AG10803 (cell line): Measurements from ENCODE around the gene LSM11.

Source experiments
- DNase-seq: peaks from one replicate; pipeline ENCODE4 v3.0.0; 2010; ENCODE audit warnings: low read depth
- H3K4me3 ChIP-seq: 2 replicates; pipeline ENCODE4 v1.5.1; 2011; ENCODE audit warnings: mild to moderate bottlenecking, low read length, control low read depth
- TF ChIP-seq, protein P1 (sequence below): conservative IDR thresholded peaks from 2 replicates; pipeline ENCODE4 v1.5.1; 2011; ENCODE audit warnings: mild to moderate bottlenecking, low read length, control low read depth, inconsistent platforms

LSM11 gene

DNA sequence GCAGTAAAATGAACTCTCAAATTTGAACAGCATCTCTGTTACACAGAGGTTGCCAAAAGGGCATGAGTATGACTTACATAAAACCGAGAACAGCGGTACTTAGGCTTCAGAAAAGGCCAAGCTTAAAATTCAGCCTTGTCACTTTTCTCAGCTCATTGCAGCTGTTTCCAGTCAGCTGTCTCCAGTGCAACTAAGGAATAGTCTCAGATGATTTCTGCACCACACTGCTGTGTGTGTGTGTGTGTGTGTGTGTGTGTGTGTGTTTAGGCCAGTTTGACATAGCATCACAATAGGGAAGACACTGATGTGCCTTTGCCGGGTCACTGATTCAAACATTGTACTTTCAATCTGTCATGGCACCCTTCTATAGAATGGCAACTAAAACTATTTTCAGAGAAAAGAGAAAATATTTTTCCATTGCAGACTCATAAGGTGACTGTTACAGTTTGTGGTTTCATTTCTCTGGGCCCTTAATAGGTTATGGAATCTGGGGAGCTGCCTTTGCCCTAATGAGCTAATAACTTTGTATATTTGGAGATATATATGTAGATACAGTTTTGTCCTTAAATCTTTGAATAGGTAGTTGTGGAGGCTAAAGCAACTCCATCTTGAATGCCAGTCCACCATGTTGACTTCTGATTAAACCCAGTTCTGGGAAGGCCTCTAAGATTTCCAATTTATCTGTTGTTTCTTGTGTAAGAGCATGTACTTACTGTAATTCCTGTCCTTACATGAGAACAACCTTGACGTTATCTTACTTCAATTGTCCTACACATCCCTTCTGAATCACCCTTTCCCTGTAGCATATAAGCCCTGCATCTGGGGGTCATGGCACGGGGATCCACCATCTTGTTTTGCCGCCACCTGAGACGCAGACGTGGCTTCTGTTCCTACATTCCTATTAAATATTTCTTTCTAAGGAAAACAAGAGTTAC, 4.5 kb downstream of the LSM11 start:
- TF ChIP-seq, protein P1, sequence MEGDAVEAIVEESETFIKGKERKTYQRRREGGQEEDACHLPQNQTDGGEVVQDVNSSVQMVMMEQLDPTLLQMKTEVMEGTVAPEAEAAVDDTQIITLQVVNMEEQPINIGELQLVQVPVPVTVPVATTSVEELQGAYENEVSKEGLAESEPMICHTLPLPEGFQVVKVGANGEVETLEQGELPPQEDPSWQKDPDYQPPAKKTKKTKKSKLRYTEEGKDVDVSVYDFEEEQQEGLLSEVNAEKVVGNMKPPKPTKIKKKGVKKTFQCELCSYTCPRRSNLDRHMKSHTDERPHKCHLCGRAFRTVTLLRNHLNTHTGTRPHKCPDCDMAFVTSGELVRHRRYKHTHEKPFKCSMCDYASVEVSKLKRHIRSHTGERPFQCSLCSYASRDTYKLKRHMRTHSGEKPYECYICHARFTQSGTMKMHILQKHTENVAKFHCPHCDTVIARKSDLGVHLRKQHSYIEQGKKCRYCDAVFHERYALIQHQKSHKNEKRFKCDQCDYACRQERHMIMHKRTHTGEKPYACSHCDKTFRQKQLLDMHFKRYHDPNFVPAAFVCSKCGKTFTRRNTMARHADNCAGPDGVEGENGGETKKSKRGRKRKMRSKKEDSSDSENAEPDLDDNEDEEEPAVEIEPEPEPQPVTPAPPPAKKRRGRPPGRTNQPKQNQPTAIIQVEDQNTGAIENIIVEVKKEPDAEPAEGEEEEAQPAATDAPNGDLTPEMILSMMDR, result no peak
- no peak for DNase-seq
- H3K4me3 ChIP-seq, result no peak overlapping the region

DNA sequence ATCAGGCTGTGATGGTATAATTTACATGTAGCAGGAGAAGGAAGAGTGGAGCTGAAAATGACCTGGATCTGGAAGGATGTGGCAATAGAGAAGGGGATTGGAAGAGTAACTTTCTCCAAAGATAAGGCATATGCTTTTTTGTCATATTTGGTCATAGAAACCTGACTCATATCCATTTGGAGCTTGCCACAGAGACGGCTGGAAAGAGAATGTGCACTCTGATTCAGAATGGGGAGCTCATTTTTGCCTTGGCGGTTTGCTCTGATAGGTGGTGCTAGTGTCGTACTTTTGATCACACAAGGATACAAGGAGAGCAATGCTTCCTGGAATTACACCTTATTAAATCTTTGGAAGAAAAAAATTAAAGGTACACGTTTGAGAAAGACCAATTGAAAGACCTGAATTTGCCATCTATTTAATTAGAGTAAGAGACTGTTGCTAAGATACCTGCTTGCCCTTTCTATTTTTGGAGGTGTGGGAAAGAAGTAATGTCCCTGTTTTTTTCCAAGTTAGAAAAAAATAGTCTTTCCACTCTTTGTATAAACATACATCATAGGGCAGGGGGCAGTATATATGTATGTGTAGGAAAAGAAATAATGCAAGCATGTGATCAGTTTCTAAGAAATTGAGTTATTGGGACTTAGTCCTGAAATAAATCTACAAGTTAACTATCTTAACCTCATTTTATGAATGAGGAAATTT, 5.4 kb downstream of the LSM11 start:
- DNase-seq, result peak; percentile 64
- TF ChIP-seq, protein P1, result peak; percentile 14
- H3K4me3 ChIP-seq, result no peak overlapping the region

DNA sequence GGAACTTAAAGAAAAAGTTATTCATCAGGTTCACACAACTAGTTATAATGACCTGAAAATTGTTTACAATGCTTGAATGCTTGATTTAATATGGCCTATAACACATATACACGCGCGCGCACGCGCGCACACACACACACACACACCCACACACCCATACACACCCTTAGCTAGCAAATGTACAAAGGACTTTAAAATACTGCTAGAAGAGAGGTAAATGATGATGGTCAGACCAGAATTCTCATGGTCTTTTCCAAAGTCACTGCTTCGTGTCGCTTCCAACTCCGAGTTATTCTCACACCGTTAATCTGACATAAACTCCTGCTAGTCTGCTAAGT, 5.9 kb downstream of the LSM11 start:
- no peak for DNase-seq
- TF ChIP-seq, protein P1, result no peak

DNA sequence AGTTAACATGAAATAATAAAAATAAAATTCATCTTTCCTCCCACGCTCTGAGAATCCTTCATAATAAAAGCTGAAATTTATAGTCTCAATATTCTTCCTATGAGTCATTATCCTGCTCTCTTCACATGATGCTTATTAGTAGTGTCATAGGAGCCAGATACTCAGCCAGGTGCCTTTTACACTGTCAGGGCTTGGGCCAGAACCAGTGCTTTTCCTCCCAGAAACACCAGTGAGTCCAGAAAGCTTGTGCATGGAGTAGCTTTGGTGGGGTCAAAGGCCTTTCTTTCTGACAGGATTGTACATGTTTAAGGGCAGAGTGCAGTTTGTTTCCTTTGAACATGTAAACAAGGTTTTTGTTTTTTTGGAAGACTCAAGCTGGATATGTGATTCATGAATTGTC, 6.8 kb downstream of the LSM11 start:
- TF ChIP-seq, protein P1, result no peak
- H3K4me3 ChIP-seq, result no peak overlapping the region
- peak; percentile 31 for DNase-seq

More for the DNA sequence above, 5.9 kb downstream of the LSM11 start:
- H3K4me3 ChIP-seq, result no peak overlapping the region

DNA sequence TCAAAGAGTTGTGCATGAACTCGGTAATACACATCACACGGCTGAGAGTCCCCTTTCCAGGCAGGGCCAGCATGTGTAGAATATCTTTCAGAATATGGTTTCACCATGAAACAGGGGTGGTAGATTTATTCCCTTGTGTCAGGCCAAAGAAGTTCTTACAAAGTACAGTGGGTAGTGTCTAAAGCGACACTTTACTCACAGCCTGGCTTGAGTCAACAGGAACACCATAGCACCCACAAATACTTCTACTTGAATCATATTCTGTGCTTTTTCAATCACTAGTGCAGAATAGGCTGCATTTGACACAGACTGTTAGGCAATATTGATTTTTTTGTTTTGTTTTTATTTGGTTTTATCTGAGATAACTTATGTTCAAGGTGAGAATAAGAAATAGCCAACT, 12.6 kb downstream of the LSM11 start:
- TF ChIP-seq, protein P1, result no peak
- DNase-seq, result no peak
- no peak overlapping the region for H3K4me3 ChIP-seq

DNA sequence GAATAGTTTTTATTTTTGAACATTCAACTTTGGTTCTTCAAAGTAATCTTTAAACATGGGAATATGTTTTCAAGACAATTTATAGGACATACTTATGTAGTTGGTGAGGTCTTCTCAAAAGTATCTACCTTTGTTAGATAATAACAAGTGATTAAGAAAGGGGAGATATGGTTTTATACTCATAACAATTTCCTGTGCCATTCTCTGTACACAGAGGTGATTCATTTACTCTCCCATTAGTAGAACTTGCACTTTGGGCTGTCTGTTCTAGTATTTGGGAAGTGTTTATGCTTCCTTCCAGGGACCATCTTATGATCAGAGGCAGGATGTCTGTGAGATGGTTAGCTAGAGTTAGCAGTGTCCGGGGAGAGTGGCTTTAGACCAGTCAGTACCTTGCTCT, 15.2 kb downstream of the LSM11 start:
- no peak overlapping the region for H3K4me3 ChIP-seq
- TF ChIP-seq, protein P1, result no peak
- no peak for DNase-seq
